Ishikawa (cell line): ENCODE data around the gene TCHP.
A peak's percentile ranks its signal among the peaks of the same experiment; 100 is the strongest.

Experiments used
- CEBPB ChIP-seq: IDR thresholded peaks from 2 replicates; pipeline ENCODE4 v1.6.1; 2012
- CREB1 ChIP-seq: IDR thresholded peaks from 2 replicates; pipeline ENCODE4 v1.6.1; 2012; ENCODE audit warnings: low read depth
- EGR1 ChIP-seq: IDR thresholded peaks from 2 replicates; pipeline ENCODE4 v1.6.1; 2012
- EP300 ChIP-seq: IDR thresholded peaks from 2 replicates; pipeline ENCODE4 v1.6.1; 2012; ENCODE audit warnings: borderline replicate concordance
- FOXM1 ChIP-seq: IDR thresholded peaks from 2 replicates; pipeline ENCODE4 v1.6.1; 2012; ENCODE audit warnings: low read depth, borderline replicate concordance
- RAD21 ChIP-seq: IDR thresholded peaks from 2 replicates; pipeline ENCODE4 v1.6.1; 2012; ENCODE audit warnings: low read depth
- TAF1 ChIP-seq: IDR thresholded peaks from 2 replicates; pipeline ENCODE4 v1.6.1; 2012; ENCODE audit warnings: low read depth, mild to moderate bottlenecking
- TCF12 ChIP-seq: IDR thresholded peaks from 2 replicates; pipeline ENCODE4 v1.6.1; 2012; ENCODE audit warnings: low read depth
- YY1 ChIP-seq: IDR thresholded peaks from 2 replicates; pipeline ENCODE4 v1.6.1; 2012; ENCODE audit warnings: low read depth
- ZBTB7A ChIP-seq: IDR thresholded peaks from 2 replicates; pipeline ENCODE4 v1.6.1; 2012; ENCODE audit warnings: low read depth
- TF ChIP-seq, protein P1 (sequence below): IDR thresholded peaks from 2 replicates; pipeline ENCODE4 v1.6.1; 2012
- TF ChIP-seq, protein P2 (sequence below): IDR thresholded peaks from 2 replicates; pipeline ENCODE4 v1.6.1; 2012
- TF ChIP-seq, protein P3 (sequence below): IDR thresholded peaks from 2 replicates; pipeline ENCODE4 v1.6.1; 2012; ENCODE audit warnings: low read depth, mild to moderate bottlenecking

GRCh38 chr12:109864916-109865315 lies 35.2 kb upstream of the TCHP start:
- TF ChIP-seq EP300 (no peak; the same call in 1 of the 2 replicates), ZBTB7A (no peak), CEBPB (0 out of 2 replicates have a peak, but pooled peaks have one; percentile 16), CREB1 (no peak), EGR1 (no peak), RAD21 (no peak), TAF1 (no peak), YY1 (no peak), TCF12 (no peak), FOXM1 (no peak)
- TF ChIP-seq, protein P1, sequence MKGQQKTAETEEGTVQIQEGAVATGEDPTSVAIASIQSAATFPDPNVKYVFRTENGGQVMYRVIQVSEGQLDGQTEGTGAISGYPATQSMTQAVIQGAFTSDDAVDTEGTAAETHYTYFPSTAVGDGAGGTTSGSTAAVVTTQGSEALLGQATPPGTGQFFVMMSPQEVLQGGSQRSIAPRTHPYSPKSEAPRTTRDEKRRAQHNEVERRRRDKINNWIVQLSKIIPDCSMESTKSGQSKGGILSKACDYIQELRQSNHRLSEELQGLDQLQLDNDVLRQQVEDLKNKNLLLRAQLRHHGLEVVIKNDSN: no peak
- TF ChIP-seq, protein P2, sequence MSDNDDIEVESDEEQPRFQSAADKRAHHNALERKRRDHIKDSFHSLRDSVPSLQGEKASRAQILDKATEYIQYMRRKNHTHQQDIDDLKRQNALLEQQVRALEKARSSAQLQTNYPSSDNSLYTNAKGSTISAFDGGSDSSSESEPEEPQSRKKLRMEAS: no peak; the same call in 1 of the 2 replicates
- TF ChIP-seq, protein P3, sequence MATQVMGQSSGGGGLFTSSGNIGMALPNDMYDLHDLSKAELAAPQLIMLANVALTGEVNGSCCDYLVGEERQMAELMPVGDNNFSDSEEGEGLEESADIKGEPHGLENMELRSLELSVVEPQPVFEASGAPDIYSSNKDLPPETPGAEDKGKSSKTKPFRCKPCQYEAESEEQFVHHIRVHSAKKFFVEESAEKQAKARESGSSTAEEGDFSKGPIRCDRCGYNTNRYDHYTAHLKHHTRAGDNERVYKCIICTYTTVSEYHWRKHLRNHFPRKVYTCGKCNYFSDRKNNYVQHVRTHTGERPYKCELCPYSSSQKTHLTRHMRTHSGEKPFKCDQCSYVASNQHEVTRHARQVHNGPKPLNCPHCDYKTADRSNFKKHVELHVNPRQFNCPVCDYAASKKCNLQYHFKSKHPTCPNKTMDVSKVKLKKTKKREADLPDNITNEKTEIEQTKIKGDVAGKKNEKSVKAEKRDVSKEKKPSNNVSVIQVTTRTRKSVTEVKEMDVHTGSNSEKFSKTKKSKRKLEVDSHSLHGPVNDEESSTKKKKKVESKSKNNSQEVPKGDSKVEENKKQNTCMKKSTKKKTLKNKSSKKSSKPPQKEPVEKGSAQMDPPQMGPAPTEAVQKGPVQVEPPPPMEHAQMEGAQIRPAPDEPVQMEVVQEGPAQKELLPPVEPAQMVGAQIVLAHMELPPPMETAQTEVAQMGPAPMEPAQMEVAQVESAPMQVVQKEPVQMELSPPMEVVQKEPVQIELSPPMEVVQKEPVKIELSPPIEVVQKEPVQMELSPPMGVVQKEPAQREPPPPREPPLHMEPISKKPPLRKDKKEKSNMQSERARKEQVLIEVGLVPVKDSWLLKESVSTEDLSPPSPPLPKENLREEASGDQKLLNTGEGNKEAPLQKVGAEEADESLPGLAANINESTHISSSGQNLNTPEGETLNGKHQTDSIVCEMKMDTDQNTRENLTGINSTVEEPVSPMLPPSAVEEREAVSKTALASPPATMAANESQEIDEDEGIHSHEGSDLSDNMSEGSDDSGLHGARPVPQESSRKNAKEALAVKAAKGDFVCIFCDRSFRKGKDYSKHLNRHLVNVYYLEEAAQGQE: no peak
